Measurements from ENCODE around the gene DPP10.

DNA sequence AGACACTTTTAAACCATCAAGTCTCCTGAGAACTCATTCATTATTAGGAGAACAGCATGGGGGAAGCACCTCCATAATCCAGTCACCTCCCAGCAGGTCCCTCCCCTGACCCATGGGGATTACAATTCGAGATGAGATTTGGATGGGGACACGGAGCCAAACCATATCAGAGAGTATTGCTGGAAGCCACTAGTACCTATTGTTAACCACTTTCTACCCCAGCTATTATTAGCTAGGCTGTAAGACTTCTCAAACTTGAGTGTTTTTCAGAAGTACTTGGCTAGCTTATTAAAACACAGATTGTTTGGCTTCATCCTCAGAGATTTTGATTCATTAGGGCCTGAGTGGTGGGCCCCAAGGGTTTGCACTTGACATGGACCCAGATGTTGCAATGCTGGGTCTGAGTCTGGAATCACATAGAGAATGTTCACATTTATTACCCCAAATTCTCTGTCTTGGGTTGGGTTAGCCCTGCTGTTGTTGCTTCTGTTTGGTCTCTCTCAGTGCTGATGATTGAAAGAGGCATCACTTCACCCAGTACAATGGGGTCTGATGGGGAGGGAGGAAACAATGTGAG is 506.9 kb downstream of the DPP10 start:
- TF ChIP-seq, protein P1, sequence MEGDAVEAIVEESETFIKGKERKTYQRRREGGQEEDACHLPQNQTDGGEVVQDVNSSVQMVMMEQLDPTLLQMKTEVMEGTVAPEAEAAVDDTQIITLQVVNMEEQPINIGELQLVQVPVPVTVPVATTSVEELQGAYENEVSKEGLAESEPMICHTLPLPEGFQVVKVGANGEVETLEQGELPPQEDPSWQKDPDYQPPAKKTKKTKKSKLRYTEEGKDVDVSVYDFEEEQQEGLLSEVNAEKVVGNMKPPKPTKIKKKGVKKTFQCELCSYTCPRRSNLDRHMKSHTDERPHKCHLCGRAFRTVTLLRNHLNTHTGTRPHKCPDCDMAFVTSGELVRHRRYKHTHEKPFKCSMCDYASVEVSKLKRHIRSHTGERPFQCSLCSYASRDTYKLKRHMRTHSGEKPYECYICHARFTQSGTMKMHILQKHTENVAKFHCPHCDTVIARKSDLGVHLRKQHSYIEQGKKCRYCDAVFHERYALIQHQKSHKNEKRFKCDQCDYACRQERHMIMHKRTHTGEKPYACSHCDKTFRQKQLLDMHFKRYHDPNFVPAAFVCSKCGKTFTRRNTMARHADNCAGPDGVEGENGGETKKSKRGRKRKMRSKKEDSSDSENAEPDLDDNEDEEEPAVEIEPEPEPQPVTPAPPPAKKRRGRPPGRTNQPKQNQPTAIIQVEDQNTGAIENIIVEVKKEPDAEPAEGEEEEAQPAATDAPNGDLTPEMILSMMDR (IDR thresholded peaks at IDR 0.05; ENCODE audit: insufficient read depth, low read depth, low read length): no peak
- TF ChIP-seq EZH2 (IDR thresholded peaks at IDR 0.05; ENCODE audit: insufficient read depth, low read length): no peak
